Mucosa of gallbladder (tissue), 1 donor: ENCODE results near the gene NHSL2. TPM values are rescaled to one million over a fixed set of nuclear protein-coding genes. Genes with fewer than 3 reads are reported as not detected.

Experiments used
- DNase-seq: peaks from one replicate; pipeline ENCODE4 v3.0.0-alpha.2; 2020; ENCODE audit warnings: low spot score
- total RNA-seq: library from RNA; stranded (reverse); gene quantifications from one replicate; pipeline ENCODE4 v1.2.1, GENCODE V29; 2021
- donor health status: DM: no; HTN: no; CAD: no.

Gene NHSL2
- total RNA-seq, 1 donor from 2014 or later: 13.6 TPM

GRCh38 chrX:72071213-72071612 lies 160.6 kb downstream of the NHSL2 start:
- no peak for DNase-seq

- DNase-seq: no peak
Observed at GRCh38 chrX:72073633-72074032, 163.0 kb downstream of the NHSL2 start.

GRCh38 chrX:72078411-72078810 lies 167.8 kb downstream of the NHSL2 start:
- no peak for DNase-seq

GRCh38 chrX:72079607-72080006 lies 169.0 kb downstream of the NHSL2 start:
- no peak for DNase-seq

- no peak for DNase-seq
Observed at GRCh38 chrX:72080150-72080549, 169.5 kb downstream of the NHSL2 start.

- no peak for DNase-seq
Observed at GRCh38 chrX:72080800-72081199, 170.2 kb downstream of the NHSL2 start.

GRCh38 chrX:72081605-72082320 lies 171.1 kb downstream of the NHSL2 start:
- DNase-seq: no peak

GRCh38 chrX:72083291-72083690 lies 172.6 kb downstream of the NHSL2 start:
- no peak for DNase-seq

- no peak for DNase-seq
Observed at GRCh38 chrX:72084114-72084513, 173.5 kb downstream of the NHSL2 start.

- DNase-seq: no peak
Observed at GRCh38 chrX:72086995-72087394, 176.3 kb downstream of the NHSL2 start.

- no peak for DNase-seq
Observed at GRCh38 chrX:72088761-72089160, 178.1 kb downstream of the NHSL2 start.

- DNase-seq: no peak
Observed at GRCh38 chrX:72089254-72089653, 178.6 kb downstream of the NHSL2 start.

- peak; percentile 32 for DNase-seq
Observed at GRCh38 chrX:72094894-72095293, 184.2 kb downstream of the NHSL2 start.

- DNase-seq: no peak
Observed at GRCh38 chrX:72095370-72095769, 184.7 kb downstream of the NHSL2 start.

GRCh38 chrX:72097098-72097497 lies 186.5 kb downstream of the NHSL2 start:
- DNase-seq: no peak

- no peak for DNase-seq
Observed at GRCh38 chrX:72100051-72100755, 189.6 kb downstream of the NHSL2 start.

GRCh38 chrX:72100824-72101351 lies 190.2 kb downstream of the NHSL2 start:
- DNase-seq: peak; percentile 24

- no peak for DNase-seq
Observed at GRCh38 chrX:72101597-72102037, 191.0 kb downstream of the NHSL2 start.

GRCh38 chrX:72102126-72102525 lies 191.5 kb downstream of the NHSL2 start:
- DNase-seq: no peak

- no peak for DNase-seq
Observed at GRCh38 chrX:72102760-72103159, 192.1 kb downstream of the NHSL2 start.

- no peak for DNase-seq
Observed at GRCh38 chrX:72105436-72105835, 194.8 kb downstream of the NHSL2 start.

- no peak for DNase-seq
Observed at GRCh38 chrX:72107320-72107719, 196.7 kb downstream of the NHSL2 start.
